ENCODE measurements around the gene DNAJC19.
"Not testable (repeated sequence)": the region's sequence is repeated elsewhere in the genome, so short reads cannot be mapped to it uniquely, and the experiment has no call there.

DNAJC19 gene

GRCh38 chr3:180996415-180996932 is 6.9 kb upstream of the DNAJC19 start:
- H3K4me3 ChIP-seq (ENCODE audit: low read length in 2 of 2), result no peak overlapping the region
- H3K27me3 ChIP-seq (ENCODE audit: control insufficient read depth in 2 of 2, insufficient read depth in 2 of 2, low read length in 2 of 2), result no peaks in the 10 kb centered on the region

DNA sequence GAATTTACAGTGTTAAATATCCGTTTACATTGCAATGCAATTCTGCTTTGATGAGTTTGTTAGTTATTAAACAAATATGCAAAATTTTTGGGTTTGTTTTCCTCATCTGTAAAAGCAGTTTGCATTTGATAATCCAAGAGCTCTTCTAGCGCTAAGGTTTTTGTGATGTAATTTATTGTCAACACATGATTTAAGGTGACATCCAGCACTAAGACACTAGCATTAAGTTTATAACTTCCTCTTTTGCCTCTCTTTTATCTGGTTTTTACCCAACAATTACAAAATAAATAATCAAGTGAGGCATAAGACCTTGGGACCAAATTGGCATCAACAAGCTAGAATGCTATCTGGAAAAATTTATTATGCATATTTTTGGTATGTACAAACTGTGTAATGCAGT is 969 bp upstream of the DNAJC19 start:
- H3K4me3 ChIP-seq (ENCODE audit: low read length in 2 of 2), result peak overlapping the region; percentile 96 to 97
- no peaks in the 10 kb centered on the region for H3K9me3 ChIP-seq (ENCODE audit: control insufficient read depth in 2 of 2, low read length in 2 of 2)
- peaks cover 8 to 11% of the 10 kb centered on the region in 2 donors for H3K36me3 ChIP-seq (ENCODE audit: control insufficient read depth in 2 of 2, insufficient read depth in 2 of 2, low read length in 2 of 2)
- no peaks in the 10 kb centered on the region for H3K27me3 ChIP-seq (ENCODE audit: control insufficient read depth in 2 of 2, insufficient read depth in 2 of 2, low read length in 2 of 2)
- H3K27ac ChIP-seq (ENCODE audit: low read depth in 2 of 2, low read length in 2 of 2), result no peak overlapping the region
- H3K4me1 ChIP-seq (ENCODE audit: control insufficient read depth in 2 of 2, insufficient read depth in 2 of 2, low read length in 2 of 2), result peaks cover 0 to 7% of the 10 kb centered on the region in 2 donors
- no peak overlapping the region for H3K9ac ChIP-seq (ENCODE audit: low read depth in 1 of 2, low read length in 2 of 2)

More at GRCh38 chr3:180996415-180996932, 6.9 kb upstream of the DNAJC19 start:
- H3K4me1 ChIP-seq (ENCODE audit: control insufficient read depth in 2 of 2, insufficient read depth in 2 of 2, low read length in 2 of 2), result no peaks in the 10 kb centered on the region
- no peaks in the 10 kb centered on the region for H3K36me3 ChIP-seq (ENCODE audit: control insufficient read depth in 2 of 2, insufficient read depth in 2 of 2, low read length in 2 of 2)
- no peak overlapping the region for H3K9ac ChIP-seq (ENCODE audit: low read depth in 1 of 2, low read length in 2 of 2)
- no peak overlapping the region for H3K27ac ChIP-seq (ENCODE audit: low read depth in 2 of 2, low read length in 2 of 2)
- no peaks in the 10 kb centered on the region for H3K9me3 ChIP-seq (ENCODE audit: control insufficient read depth in 2 of 2, low read length in 2 of 2)

DNA sequence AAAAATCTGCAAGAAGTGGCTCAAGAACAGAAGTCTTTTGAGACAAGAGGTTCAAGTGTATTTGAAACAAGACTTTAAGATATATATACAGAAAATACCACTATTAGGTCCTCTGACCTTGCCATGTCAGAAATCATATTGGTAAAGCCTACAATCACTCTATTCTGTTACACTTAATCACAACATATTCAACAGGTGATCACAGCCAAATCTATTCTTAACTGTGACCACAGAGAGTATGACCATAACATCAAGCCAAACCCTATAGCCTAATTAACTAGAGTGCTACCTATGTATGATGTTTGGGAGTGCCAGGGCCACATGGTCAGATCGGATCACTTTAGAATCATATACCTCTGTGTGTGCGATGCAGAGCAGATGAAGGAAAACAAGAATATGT is 2.2 kb downstream of the DNAJC19 start:
- Histone ChIP-seq H3K9ac (ENCODE audit: low read depth in 1 of 2, low read length in 2 of 2) (no peak overlapping the region), H3K27ac (ENCODE audit: low read depth in 2 of 2, low read length in 2 of 2) (no peak overlapping the region), H3K4me1 (ENCODE audit: control insufficient read depth in 2 of 2, insufficient read depth in 2 of 2, low read length in 2 of 2) (peaks cover 0 to 7% of the 10 kb centered on the region in 2 donors), H3K9me3 (ENCODE audit: control insufficient read depth in 2 of 2, low read length in 2 of 2) (no peaks in the 10 kb centered on the region), H3K4me3 (ENCODE audit: low read length in 2 of 2) (no peak overlapping the region), H3K36me3 (ENCODE audit: control insufficient read depth in 2 of 2, insufficient read depth in 2 of 2, low read length in 2 of 2) (peaks cover 12 to 19% of the 10 kb centered on the region in 2 donors), H3K27me3 (ENCODE audit: control insufficient read depth in 2 of 2, insufficient read depth in 2 of 2, low read length in 2 of 2) (no peaks in the 10 kb centered on the region)

GRCh38 chr3:180986366-180986765 is 3.2 kb downstream of the DNAJC19 start:
- H3K9ac ChIP-seq (ENCODE audit: low read depth in 1 of 2, low read length in 2 of 2), result not testable (repeated sequence)

GRCh38 chr3:180983136-180983535 is 6.4 kb downstream of the DNAJC19 start:
- Histone ChIP-seq H3K9ac (ENCODE audit: low read depth in 1 of 2, low read length in 2 of 2) (no peak overlapping the region), H3K4me1 (ENCODE audit: control insufficient read depth in 2 of 2, insufficient read depth in 2 of 2, low read length in 2 of 2) (no peaks in the 10 kb centered on the region), H3K27me3 (ENCODE audit: control insufficient read depth in 2 of 2, insufficient read depth in 2 of 2, low read length in 2 of 2) (no peaks in the 10 kb centered on the region), H3K27ac (ENCODE audit: low read depth in 2 of 2, low read length in 2 of 2) (no peak overlapping the region), H3K9me3 (ENCODE audit: control insufficient read depth in 2 of 2, low read length in 2 of 2) (no peaks in the 10 kb centered on the region), H3K4me3 (ENCODE audit: low read length in 2 of 2) (no peak overlapping the region), H3K36me3 (ENCODE audit: control insufficient read depth in 2 of 2, insufficient read depth in 2 of 2, low read length in 2 of 2) (peaks cover 22 to 28% of the 10 kb centered on the region in 2 donors)

More at GRCh38 chr3:180986366-180986765, 3.2 kb downstream of the DNAJC19 start:
- not testable (repeated sequence) for H3K9me3 ChIP-seq (ENCODE audit: control insufficient read depth in 2 of 2, low read length in 2 of 2); H3K4me1 ChIP-seq (ENCODE audit: control insufficient read depth in 2 of 2, insufficient read depth in 2 of 2, low read length in 2 of 2); H3K27me3 ChIP-seq (ENCODE audit: control insufficient read depth in 2 of 2, insufficient read depth in 2 of 2, low read length in 2 of 2); H3K27ac ChIP-seq (ENCODE audit: low read depth in 2 of 2, low read length in 2 of 2); H3K4me3 ChIP-seq (ENCODE audit: low read length in 2 of 2)
- H3K36me3 ChIP-seq (ENCODE audit: control insufficient read depth in 2 of 2, insufficient read depth in 2 of 2, low read length in 2 of 2), result peaks cover 16 to 19% of the 10 kb centered on the region in 2 donors

DNA sequence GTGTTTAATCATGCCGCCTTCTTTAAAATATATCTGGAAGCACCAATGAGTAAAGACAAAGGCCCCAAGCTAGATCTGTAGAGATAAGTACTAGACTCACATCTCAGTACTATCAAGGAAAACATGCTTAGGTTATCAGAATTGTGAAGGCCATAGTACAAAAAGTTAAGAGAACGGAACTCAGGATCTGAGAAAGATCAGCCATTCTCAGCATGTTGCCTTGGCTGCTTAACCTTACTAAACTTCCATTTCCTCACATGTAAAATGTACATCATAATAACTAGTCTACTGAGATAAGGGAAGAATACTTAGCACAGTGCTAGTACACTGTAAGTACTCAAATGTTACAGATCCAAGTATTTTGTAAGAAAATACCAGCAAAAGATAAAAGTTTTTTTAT is 7.6 kb downstream of the DNAJC19 start:
- H3K36me3 ChIP-seq (ENCODE audit: control insufficient read depth in 2 of 2, insufficient read depth in 2 of 2, low read length in 2 of 2), result peaks cover 18 to 22% of the 10 kb centered on the region in 2 donors
- H3K27me3 ChIP-seq (ENCODE audit: control insufficient read depth in 2 of 2, insufficient read depth in 2 of 2, low read length in 2 of 2), result no peaks in the 10 kb centered on the region
- H3K9me3 ChIP-seq (ENCODE audit: control insufficient read depth in 2 of 2, low read length in 2 of 2), result no peaks in the 10 kb centered on the region
- no peak overlapping the region for H3K4me3 ChIP-seq (ENCODE audit: low read length in 2 of 2)
- no peak overlapping the region for H3K9ac ChIP-seq (ENCODE audit: low read depth in 1 of 2, low read length in 2 of 2)
- H3K27ac ChIP-seq (ENCODE audit: low read depth in 2 of 2, low read length in 2 of 2), result no peak overlapping the region
- no peaks in the 10 kb centered on the region for H3K4me1 ChIP-seq (ENCODE audit: control insufficient read depth in 2 of 2, insufficient read depth in 2 of 2, low read length in 2 of 2)

DNA sequence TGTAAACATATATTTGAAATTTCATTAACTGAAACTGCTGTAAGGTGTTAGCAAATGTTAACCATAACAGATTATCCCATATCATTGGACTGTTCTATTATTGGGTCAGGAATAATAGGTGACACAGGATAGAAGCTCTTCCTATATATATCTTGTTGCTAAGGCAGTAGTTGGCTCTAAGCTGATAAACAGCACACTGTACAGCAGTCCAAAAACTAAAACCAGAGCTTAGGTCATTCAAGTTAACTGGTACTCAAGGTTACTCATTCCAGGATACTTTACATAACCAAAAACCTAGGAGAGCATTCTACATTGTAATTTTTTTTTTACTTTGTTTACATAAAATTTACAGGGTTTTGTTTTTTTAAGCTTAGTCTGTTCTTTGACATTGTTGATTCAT is 8.9 kb downstream of the DNAJC19 start:
- Histone ChIP-seq H3K9me3 (ENCODE audit: control insufficient read depth in 2 of 2, low read length in 2 of 2) (no peaks in the 10 kb centered on the region), H3K9ac (ENCODE audit: low read depth in 1 of 2, low read length in 2 of 2) (no peak overlapping the region), H3K27me3 (ENCODE audit: control insufficient read depth in 2 of 2, insufficient read depth in 2 of 2, low read length in 2 of 2) (no peaks in the 10 kb centered on the region), H3K27ac (ENCODE audit: low read depth in 2 of 2, low read length in 2 of 2) (no peak overlapping the region), H3K4me3 (ENCODE audit: low read length in 2 of 2) (no peak overlapping the region), H3K36me3 (ENCODE audit: control insufficient read depth in 2 of 2, insufficient read depth in 2 of 2, low read length in 2 of 2) (peaks cover 20 to 27% of the 10 kb centered on the region in 2 donors), H3K4me1 (ENCODE audit: control insufficient read depth in 2 of 2, insufficient read depth in 2 of 2, low read length in 2 of 2) (no peaks in the 10 kb centered on the region)

GRCh38 chr3:180979961-180980360 is 9.6 kb downstream of the DNAJC19 start:
- Histone ChIP-seq H3K36me3 (ENCODE audit: control insufficient read depth in 2 of 2, insufficient read depth in 2 of 2, low read length in 2 of 2) (peaks cover 23 to 30% of the 10 kb centered on the region in 2 donors), H3K27ac (ENCODE audit: low read depth in 2 of 2, low read length in 2 of 2) (no peak overlapping the region), H3K4me3 (ENCODE audit: low read length in 2 of 2) (no peak overlapping the region)

GRCh38 chr3:180977498-180977897 is 12.0 kb downstream of the DNAJC19 start:
- Histone ChIP-seq H3K9me3 (ENCODE audit: control insufficient read depth in 2 of 2, low read length in 2 of 2) (no peaks in the 10 kb centered on the region), H3K27me3 (ENCODE audit: control insufficient read depth in 2 of 2, insufficient read depth in 2 of 2, low read length in 2 of 2) (no peaks in the 10 kb centered on the region), H3K36me3 (ENCODE audit: control insufficient read depth in 2 of 2, insufficient read depth in 2 of 2, low read length in 2 of 2) (peaks cover 15 to 30% of the 10 kb centered on the region in 2 donors), H3K4me1 (ENCODE audit: control insufficient read depth in 2 of 2, insufficient read depth in 2 of 2, low read length in 2 of 2) (no peaks in the 10 kb centered on the region), H3K4me3 (ENCODE audit: low read length in 2 of 2) (no peak overlapping the region), H3K9ac (ENCODE audit: low read depth in 1 of 2, low read length in 2 of 2) (no peak overlapping the region), H3K27ac (ENCODE audit: low read depth in 2 of 2, low read length in 2 of 2) (no peak overlapping the region)

More at GRCh38 chr3:180979961-180980360, 9.6 kb downstream of the DNAJC19 start:
- H3K9me3 ChIP-seq (ENCODE audit: control insufficient read depth in 2 of 2, low read length in 2 of 2), result no peaks in the 10 kb centered on the region
- H3K9ac ChIP-seq (ENCODE audit: low read depth in 1 of 2, low read length in 2 of 2), result no peak overlapping the region
- no peaks in the 10 kb centered on the region for H3K4me1 ChIP-seq (ENCODE audit: control insufficient read depth in 2 of 2, insufficient read depth in 2 of 2, low read length in 2 of 2)
- no peaks in the 10 kb centered on the region for H3K27me3 ChIP-seq (ENCODE audit: control insufficient read depth in 2 of 2, insufficient read depth in 2 of 2, low read length in 2 of 2)

- H3K27ac ChIP-seq (ENCODE audit: low read depth in 2 of 2, low read length in 2 of 2), result no peak overlapping the region
- no peaks in the 10 kb centered on the region for H3K27me3 ChIP-seq (ENCODE audit: control insufficient read depth in 2 of 2, insufficient read depth in 2 of 2, low read length in 2 of 2)
- H3K4me3 ChIP-seq (ENCODE audit: low read length in 2 of 2), result no peak overlapping the region
- peaks cover 34 to 43% of the 10 kb centered on the region in 2 donors for H3K36me3 ChIP-seq (ENCODE audit: control insufficient read depth in 2 of 2, insufficient read depth in 2 of 2, low read length in 2 of 2)
- H3K4me1 ChIP-seq (ENCODE audit: control insufficient read depth in 2 of 2, insufficient read depth in 2 of 2, low read length in 2 of 2), result no peaks in the 10 kb centered on the region
- no peak overlapping the region for H3K9ac ChIP-seq (ENCODE audit: low read depth in 1 of 2, low read length in 2 of 2)
- H3K9me3 ChIP-seq (ENCODE audit: control insufficient read depth in 2 of 2, low read length in 2 of 2), result no peaks in the 10 kb centered on the region
Observed at GRCh38 chr3:180974286-180974685, 15.2 kb downstream of the DNAJC19 start.

Measured in mucosa of rectum (tissue), 2 donors.